Vagina (tissue), 2 donors: ENCODE results near the gene TMEM131L. TPM values are rescaled to one million over a fixed set of nuclear protein-coding genes. Genes with fewer than 3 reads are reported as not detected.

Experiments
- DNase-seq, 2 donors: peaks; one replicate each; pipeline ENCODE4 v3.0.0-alpha.2; 2017; ENCODE audit errors: extremely low spot score in 2 of 2
- H3K27ac ChIP-seq: fragments of 200-600 bp; sonication (generic); one replicate; pipeline ENCODE4 v1.5.1; 2019
- H3K27me3 ChIP-seq: fragments of 200-600 bp; sonication (generic); one replicate; pipeline ENCODE4 v1.5.1; 2019
- H3K36me3 ChIP-seq, 2 donors: fragments of 200-600 bp; sonication (generic); one replicate each; pipeline ENCODE4 v1.5.1; 2017 to 2019
- H3K4me1 ChIP-seq: fragments of 200-600 bp; sonication (generic); one replicate; pipeline ENCODE4 v1.5.1; 2019
- H3K4me3 ChIP-seq, 2 donors: fragments of 200-600 bp; sonication (generic); 1 replicate in 1 of 2; 2 replicates in 1 of 2; pipeline ENCODE4 v1.5.1; 2016 to 2019
- H3K9me3 ChIP-seq: fragments of 200-600 bp; sonication (generic); one replicate; pipeline ENCODE4 v1.5.1; 2019
- POLR2A ChIP-seq, 2 donors: fragments of 450-650 bp; IDR thresholded peaks; one replicate each; pipeline ENCODE4 v1.6.1; 2017; ENCODE audit warnings: antibody characterized with exemption in 2 of 2, mild to moderate bottlenecking in 2 of 2, moderate library complexity in 2 of 2
- POLR2AphosphoS5 ChIP-seq, 2 donors: sonication (generic); formaldehyde crosslinking; IDR thresholded peaks; one replicate each; pipeline ENCODE4 v1.9.0; 2017; ENCODE audit warnings: antibody characterized with exemption in 2 of 2, mild to moderate bottlenecking in 2 of 2, low read depth in 1 of 2; ENCODE audit not compliant: insufficient read depth in 1 of 2
- intact Hi-C: fragments of 100-400 bp; cut with DNase I; formaldehyde crosslinking; loops from one replicate; pipeline ENCODE4 v1.15.1; 2023
- total RNA-seq: library from RNA; depleted of rRNA; stranded (reverse); fragments of >200 nt; gene quantifications from one replicate; pipeline ENCODE4 v1.2.3, GENCODE V29; 2016
- TF ChIP-seq, protein P1 (sequence below), 3 experiments: fragments of 450-650 bp in 2 of 3; fragments of 200-600 bp in 1 of 3; sonication (generic) in 1 of 3; IDR thresholded peaks; one replicate each; pipeline ENCODE4 v1.5.1; 2017 to 2019; ENCODE audit warnings: antibody characterized with exemption in 3 of 3, mild to moderate bottlenecking in 2 of 3, moderate library complexity in 2 of 3

TMEM131L gene
- total RNA-seq, 1 donor from 2014 or later: 17.7 TPM

DNA sequence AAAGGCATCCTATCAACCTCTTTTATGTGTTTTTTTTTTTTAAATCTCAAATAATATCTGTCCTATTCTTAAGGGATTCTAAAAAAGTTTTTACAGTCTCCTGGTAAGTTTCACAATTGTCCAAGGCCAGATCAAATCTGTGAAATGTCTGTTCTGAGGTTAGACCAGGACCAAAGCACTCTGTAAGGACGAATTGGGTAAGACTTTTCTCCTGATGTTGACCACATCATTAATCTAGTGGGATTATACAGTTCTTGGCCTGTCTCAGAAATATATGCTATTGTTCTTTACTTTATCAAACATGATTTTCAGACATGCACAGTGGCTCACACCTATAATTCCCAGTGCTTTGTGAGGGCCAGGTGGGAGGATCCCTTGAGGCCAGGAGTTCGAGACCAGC is 45.8 kb upstream of the TMEM131L start:
- intact Hi-C loops: no loop called here

DNA sequence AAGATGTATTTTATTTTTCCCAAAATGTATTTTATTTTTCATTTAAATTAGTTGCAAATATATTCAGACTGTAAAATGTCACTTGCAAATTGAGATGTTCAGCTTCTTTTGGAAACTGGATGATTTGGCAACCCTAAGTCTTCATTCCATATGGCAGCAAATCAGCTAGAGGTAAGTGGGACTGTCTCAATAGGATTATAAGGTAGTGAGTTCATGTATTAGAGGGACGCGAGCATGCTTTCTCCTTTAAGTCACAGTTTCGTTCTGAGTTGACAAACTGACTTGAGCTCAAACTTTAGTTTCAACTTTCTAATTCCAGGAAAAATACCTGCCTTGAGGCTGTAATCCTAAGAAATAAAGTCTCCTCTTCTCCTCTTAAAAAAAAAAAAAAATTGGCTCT is 44.2 kb upstream of the TMEM131L start:
- intact Hi-C loops: no loop called here

More for the DNA sequence above, 45.8 kb upstream of the TMEM131L start:
- Histone ChIP-seq H3K36me3 (no peaks in the 10 kb centered on the region), H3K27ac (no peak overlapping the region), H3K4me1 (no peaks in the 10 kb centered on the region), H3K27me3 (no peaks in the 10 kb centered on the region), H3K9me3 (no peaks in the 10 kb centered on the region), H3K4me3 (no peak overlapping the region)
- TF ChIP-seq, protein P1, sequence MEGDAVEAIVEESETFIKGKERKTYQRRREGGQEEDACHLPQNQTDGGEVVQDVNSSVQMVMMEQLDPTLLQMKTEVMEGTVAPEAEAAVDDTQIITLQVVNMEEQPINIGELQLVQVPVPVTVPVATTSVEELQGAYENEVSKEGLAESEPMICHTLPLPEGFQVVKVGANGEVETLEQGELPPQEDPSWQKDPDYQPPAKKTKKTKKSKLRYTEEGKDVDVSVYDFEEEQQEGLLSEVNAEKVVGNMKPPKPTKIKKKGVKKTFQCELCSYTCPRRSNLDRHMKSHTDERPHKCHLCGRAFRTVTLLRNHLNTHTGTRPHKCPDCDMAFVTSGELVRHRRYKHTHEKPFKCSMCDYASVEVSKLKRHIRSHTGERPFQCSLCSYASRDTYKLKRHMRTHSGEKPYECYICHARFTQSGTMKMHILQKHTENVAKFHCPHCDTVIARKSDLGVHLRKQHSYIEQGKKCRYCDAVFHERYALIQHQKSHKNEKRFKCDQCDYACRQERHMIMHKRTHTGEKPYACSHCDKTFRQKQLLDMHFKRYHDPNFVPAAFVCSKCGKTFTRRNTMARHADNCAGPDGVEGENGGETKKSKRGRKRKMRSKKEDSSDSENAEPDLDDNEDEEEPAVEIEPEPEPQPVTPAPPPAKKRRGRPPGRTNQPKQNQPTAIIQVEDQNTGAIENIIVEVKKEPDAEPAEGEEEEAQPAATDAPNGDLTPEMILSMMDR (IDR thresholded peaks at IDR 0.05): no peak
- TF ChIP-seq POLR2AphosphoS5 (IDR thresholded peaks at IDR 0.05; ENCODE audit: insufficient read depth in 1 of 2, low read depth in 1 of 2): no peak
- DNase-seq: no peak

GRCh38 chr4:153426207-153426885 is 39.8 kb upstream of the TMEM131L start:
- H3K9me3 ChIP-seq: no peaks in the 10 kb centered on the region
- no peak overlapping the region for H3K27ac ChIP-seq
- no peaks in the 10 kb centered on the region for H3K4me1 ChIP-seq
- H3K27me3 ChIP-seq: no peaks in the 10 kb centered on the region
- no peak for DNase-seq
- H3K36me3 ChIP-seq: no peaks in the 10 kb centered on the region
- intact Hi-C loops: no loop called here
- H3K4me3 ChIP-seq: no peak overlapping the region
- TF ChIP-seq POLR2A (IDR thresholded peaks at IDR 0.05) (no peak), POLR2AphosphoS5 (IDR thresholded peaks at IDR 0.05; ENCODE audit: insufficient read depth in 1 of 2, low read depth in 1 of 2) (no peak)
- TF ChIP-seq, protein P1 (IDR thresholded peaks at IDR 0.05): no peak

More for the DNA sequence above, 44.2 kb upstream of the TMEM131L start:
- Histone ChIP-seq H3K27me3 (no peaks in the 10 kb centered on the region), H3K4me1 (no peaks in the 10 kb centered on the region), H3K9me3 (no peaks in the 10 kb centered on the region), H3K36me3 (no peaks in the 10 kb centered on the region), H3K27ac (no peak overlapping the region), H3K4me3 (no peak overlapping the region)
- TF ChIP-seq, protein P1 (IDR thresholded peaks at IDR 0.05): no peak
- no peak for TF ChIP-seq POLR2AphosphoS5 (IDR thresholded peaks at IDR 0.05; ENCODE audit: insufficient read depth in 1 of 2, low read depth in 1 of 2)
- no peak for TF ChIP-seq POLR2A (IDR thresholded peaks at IDR 0.05)
- DNase-seq: no peak

- H3K36me3 ChIP-seq: no peaks in the 10 kb centered on the region
- no peaks in the 10 kb centered on the region for H3K9me3 ChIP-seq
- DNase-seq: no peak
- TF ChIP-seq POLR2AphosphoS5 (IDR thresholded peaks at IDR 0.05; ENCODE audit: insufficient read depth in 1 of 2, low read depth in 1 of 2) (no peak), POLR2A (IDR thresholded peaks at IDR 0.05) (no peak)
- TF ChIP-seq, protein P1 (IDR thresholded peaks at IDR 0.05): no peak
- intact Hi-C loops: no loop called here
- H3K4me1 ChIP-seq: no peaks in the 10 kb centered on the region
- H3K27me3 ChIP-seq: no peaks in the 10 kb centered on the region
- no peak overlapping the region for H3K4me3 ChIP-seq
- no peak overlapping the region for H3K27ac ChIP-seq
Observed at GRCh38 chr4:153427363-153428071, 38.6 kb upstream of the TMEM131L start.

- Histone ChIP-seq H3K36me3 (no peaks in the 10 kb centered on the region), H3K4me1 (no peaks in the 10 kb centered on the region), H3K27ac (no peak overlapping the region), H3K27me3 (no peaks in the 10 kb centered on the region), H3K4me3 (no peak overlapping the region), H3K9me3 (no peaks in the 10 kb centered on the region)
- TF ChIP-seq, protein P1 (IDR thresholded peaks at IDR 0.05): no peak
- TF ChIP-seq POLR2AphosphoS5 (IDR thresholded peaks at IDR 0.05; ENCODE audit: insufficient read depth in 1 of 2, low read depth in 1 of 2) (no peak), POLR2A (IDR thresholded peaks at IDR 0.05) (no peak)
- DNase-seq: no peak
- intact Hi-C loops: no loop called here
Observed at GRCh38 chr4:153428941-153429475, 37.2 kb upstream of the TMEM131L start.
